ENCODE measurements around the gene TEX264. TPM values are rescaled to one million over a fixed set of nuclear protein-coding genes. Genes with fewer than 3 reads are reported as not detected.

The TEX264 gene
- total and polyA plus RNA-seq, 2 of the 13 experiments (the other 11 are each of a cell fraction or from before 2014, with no cell fraction given): 35.2 to 52.1 TPM

DNA sequence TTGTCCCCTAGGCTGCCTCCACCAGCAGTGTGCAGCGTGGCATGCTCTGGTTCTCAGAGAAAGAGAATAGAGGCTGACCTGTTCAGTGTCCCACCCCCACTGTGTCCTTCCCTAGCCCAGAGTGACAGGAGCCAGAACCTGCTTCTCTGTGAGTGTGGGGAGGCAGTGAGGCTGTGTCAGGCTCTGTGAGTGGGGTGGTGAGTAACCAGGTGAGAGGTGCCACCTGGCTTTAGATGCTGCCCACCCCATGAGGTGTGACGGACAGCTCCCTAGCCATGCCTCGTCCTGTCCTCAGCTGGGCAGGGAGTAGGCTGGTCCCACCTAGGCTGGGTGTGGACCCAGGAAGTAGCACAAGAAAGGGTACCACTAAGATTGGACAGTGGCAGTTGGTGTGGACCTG lies 6.3 kb downstream of the TEX264 start:
- H3K4me3 ChIP-seq (replicated peaks in 1 of 3; ENCODE audit: insufficient read depth in 1 of 3, low read depth in 2 of 3, low read length in 3 of 3): no peak overlapping the region
- FAIRE-seq: no peak
- no peak for DNase-seq (ENCODE audit: low spot score)
- in situ Hi-C loops (cut with HindIII; ENCODE audit: extremely low pct_ligation_motif_present, low pct_unique_long_range_greater_than_20kb) (no loop called here), intact Hi-C loops (cut with micrococcal nuclease; ENCODE audit: unreplicated experiment) (loop anchor here (10.0 kb wide), 1 partner anchor 293 kb away; the partner anchor contains the start of gene MANF)
- no peaks in the 10 kb centered on the region for H3K27me3 ChIP-seq (ENCODE audit: control insufficient read depth in 1 of 2, insufficient read depth in 2 of 2, low read length in 2 of 2)
- no peak overlapping the region for H2AFZ ChIP-seq (ENCODE audit: low read length)
- BruUV-seq (replicated peaks): no TSS peak
- peaks cover 8 to 9% of the 10 kb centered on the region in 2 experiments for H3K36me3 ChIP-seq (replicated peaks in 1 of 2; ENCODE audit: control insufficient read depth in 1 of 2, insufficient read depth in 2 of 2, low read length in 2 of 2)
- H3K9ac ChIP-seq (ENCODE audit: insufficient read depth, low read depth, low read length): no peak overlapping the region
- no peak overlapping the region for H3K27ac ChIP-seq (ENCODE audit: extremely low read length, insufficient read depth, low read length)
- peaks cover 27% of the 10 kb centered on the region for H3K4me1 ChIP-seq (ENCODE audit: insufficient read depth, low read length)
- 80% methylated on average over 1 of the region's 3 CpGs for WGBS (ENCODE audit: low lambda C conversion rate)
- ATAC-seq: no peak
- TF ChIP-seq BHLHE40 (IDR thresholded peaks at IDR 0.05; ENCODE audit: low read length): no peak
- TF ChIP-seq DDIT3 (CRISPR knock-in tag; IDR thresholded peaks at IDR 0.05): no peak
- no peak for TF ChIP-seq GABPA (IDR thresholded peaks at IDR 0.05; ENCODE audit: low read depth, low read length)
- TF ChIP-seq GABPA (CRISPR knock-in tag; IDR thresholded peaks at IDR 0.05; ENCODE audit: low read depth): no peak
- TF ChIP-seq THAP11 (CRISPR knock-in tag; IDR thresholded peaks at IDR 0.05): no peak
- TF ChIP-seq ZNF674 (CRISPR knock-in tag; IDR thresholded peaks at IDR 0.05; ENCODE audit: low read depth): no peak
- no peak for TF ChIP-seq ZSCAN25 (CRISPR knock-in tag; IDR thresholded peaks at IDR 0.05)
- no peak for TF ChIP-seq MTA1 (CRISPR knock-in tag; IDR thresholded peaks at IDR 0.05; ENCODE audit: borderline replicate concordance)
- no peak for TF ChIP-seq ZNF326 (CRISPR knock-in tag; IDR thresholded peaks at IDR 0.05; ENCODE audit: borderline replicate concordance)
- TF ChIP-seq SRSF9 (IDR thresholded peaks at IDR 0.05; ENCODE audit: borderline replicate concordance, insufficient read depth, low read depth, low read length, poor library complexity, severe bottlenecking): no peak
- no peak for TF ChIP-seq CEBPB (IDR thresholded peaks at IDR 0.05; ENCODE audit: borderline replicate concordance, low read depth, low read length)
- no peak for TF ChIP-seq ISL2 (CRISPR knock-in tag; IDR thresholded peaks at IDR 0.05)
- no peak for TF ChIP-seq HOXA7 (CRISPR knock-in tag; IDR thresholded peaks at IDR 0.05)
- no peak for TF ChIP-seq AKAP8 (CRISPR knock-in tag; IDR thresholded peaks at IDR 0.05)
- TF ChIP-seq PLSCR1 (CRISPR knock-in tag; IDR thresholded peaks at IDR 0.05; ENCODE audit: borderline replicate concordance): no peak
- TF ChIP-seq ZNF235 (CRISPR knock-in tag; IDR thresholded peaks at IDR 0.05; ENCODE audit: borderline replicate concordance): no peak
- no peak for TF ChIP-seq ZNF431 (CRISPR knock-in tag; IDR thresholded peaks at IDR 0.05; ENCODE audit: borderline replicate concordance, low read depth)
- no peak for TF ChIP-seq NFAT5 (CRISPR knock-in tag; IDR thresholded peaks at IDR 0.05)
- no peak for TF ChIP-seq TEAD3 (CRISPR knock-in tag; optimal IDR thresholded peaks at IDR 0.05; ENCODE audit: borderline replicate concordance)
- no peak for TF ChIP-seq ASH2L (IDR thresholded peaks at IDR 0.05; ENCODE audit: insufficient read length, low read depth, low read length)
- TF ChIP-seq ZNF530 (CRISPR knock-in tag; IDR thresholded peaks at IDR 0.05; ENCODE audit: low read depth): no peak
- H3K9me3 ChIP-seq (ENCODE audit: low read length): no peaks in the 10 kb centered on the region
- CTCF ChIA-PET (ENCODE audit: low intra/inter-chr PET ratio, low total read pairs): interaction anchor here (1.6 kb wide), 1 partner anchor 40 kb away, joined by 4 read pairs; no protein-coding TSS in a partner anchor
- POLR2A ChIA-PET: no interaction called here
- no peak overlapping the region for H3K4me2 ChIP-seq (ENCODE audit: low read depth, low read length)
- peaks cover 3% of the 10 kb centered on the region for H3K79me2 ChIP-seq (ENCODE audit: insufficient read depth, low read length)
- H4K20me1 ChIP-seq (ENCODE audit: insufficient read depth, low read length): peaks cover 4% of the 10 kb centered on the region; the same call in 1 of the 2 replicates
